Measurements from ENCODE around the gene EHD4. TPM values are rescaled to one million over a fixed set of nuclear protein-coding genes. Genes with fewer than 3 reads are reported as not detected.

EHD4 gene
- polyA plus RNA-seq, 2 of the 4 experiments (the other 2 are of a cell fraction), result 8.2 to 9.0 TPM

DNA sequence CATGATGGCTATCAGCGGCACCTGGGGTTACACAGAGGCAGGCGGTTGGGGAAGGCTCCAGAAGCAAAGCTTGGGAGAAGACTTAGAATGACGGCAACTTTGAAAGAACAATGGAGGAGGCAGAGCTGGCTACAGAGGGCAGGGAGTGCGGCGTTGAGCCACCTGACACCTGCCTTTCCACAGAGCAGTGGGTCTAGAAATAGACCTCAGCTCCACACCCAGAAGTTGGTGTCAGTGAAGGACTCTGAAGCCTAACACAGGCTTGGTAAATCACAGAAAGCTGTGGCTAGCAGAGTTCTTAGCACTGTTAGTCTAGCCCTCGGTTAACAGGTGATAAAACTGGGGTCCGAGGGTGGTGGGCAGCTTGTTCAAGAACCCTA is 23.1 kb upstream of the EHD4 start:
- Histone ChIP-seq H3K9me3 (no peaks in the 10 kb centered on the region), H3K4me3 (no peak overlapping the region), H3K4me2 (no peak overlapping the region), H3K4me1 (no peaks in the 10 kb centered on the region), H3K27ac (no peak overlapping the region)
- ATAC-seq, result no peak
- ChIA-PET CTCF (interaction anchor here (0.9 to 13.7 kb wide), 7 partner anchors 9 to 103 kb away, joined by 3 to 247 read pairs (median 4); no protein-coding TSS in a partner anchor), POLR2A (no interaction called here)
- no peak for DNase-seq (ENCODE audit: low read depth in 1 of 2, low spot score in 1 of 2)
- no peak for FAIRE-seq
- 90% methylated on average over 7 of the region's 7 CpGs for WGBS (ENCODE audit: missing lambda C conversion rate)
- TF ChIP-seq MAX (IDR thresholded peaks at IDR 0.05) (no peak), EP300 (IDR thresholded peaks at IDR 0.05) (no peak), CHD4 (IDR thresholded peaks at IDR 0.05; ENCODE audit: borderline replicate concordance) (no peak), MAFK (IDR thresholded peaks at IDR 0.05; ENCODE audit: partially characterized antibody) (no peak), POLR2AphosphoS2 (conservative IDR thresholded peaks at IDR 0.05; ENCODE audit: low read length) (no peak), RFX5 (IDR thresholded peaks at IDR 0.05) (no peak), ZSCAN20 (CRISPR knock-in tag; IDR thresholded peaks at IDR 0.05) (no peak), RNF2 (IDR thresholded peaks at IDR 0.05; ENCODE audit: borderline replicate concordance, low read depth) (no peak), HEYL (CRISPR knock-in tag; IDR thresholded peaks at IDR 0.05) (no peak), CBX2 (IDR thresholded peaks at IDR 0.05; ENCODE audit: borderline replicate concordance, low read depth) (no peak), TFCP2L1 (CRISPR knock-in tag; IDR thresholded peaks at IDR 0.05) (no peak), RCOR1 (IDR thresholded peaks at IDR 0.05; ENCODE audit: low read depth, low read length) (no peak), BHLHE40 (IDR thresholded peaks at IDR 0.05; ENCODE audit: low read depth, low read length) (no peak)
- TF ChIP-seq, protein P1, sequence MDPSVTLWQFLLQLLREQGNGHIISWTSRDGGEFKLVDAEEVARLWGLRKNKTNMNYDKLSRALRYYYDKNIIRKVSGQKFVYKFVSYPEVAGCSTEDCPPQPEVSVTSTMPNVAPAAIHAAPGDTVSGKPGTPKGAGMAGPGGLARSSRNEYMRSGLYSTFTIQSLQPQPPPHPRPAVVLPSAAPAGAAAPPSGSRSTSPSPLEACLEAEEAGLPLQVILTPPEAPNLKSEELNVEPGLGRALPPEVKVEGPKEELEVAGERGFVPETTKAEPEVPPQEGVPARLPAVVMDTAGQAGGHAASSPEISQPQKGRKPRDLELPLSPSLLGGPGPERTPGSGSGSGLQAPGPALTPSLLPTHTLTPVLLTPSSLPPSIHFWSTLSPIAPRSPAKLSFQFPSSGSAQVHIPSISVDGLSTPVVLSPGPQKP (IDR thresholded peaks at IDR 0.05; ENCODE audit: low read depth, low read length), result no peak

DNA sequence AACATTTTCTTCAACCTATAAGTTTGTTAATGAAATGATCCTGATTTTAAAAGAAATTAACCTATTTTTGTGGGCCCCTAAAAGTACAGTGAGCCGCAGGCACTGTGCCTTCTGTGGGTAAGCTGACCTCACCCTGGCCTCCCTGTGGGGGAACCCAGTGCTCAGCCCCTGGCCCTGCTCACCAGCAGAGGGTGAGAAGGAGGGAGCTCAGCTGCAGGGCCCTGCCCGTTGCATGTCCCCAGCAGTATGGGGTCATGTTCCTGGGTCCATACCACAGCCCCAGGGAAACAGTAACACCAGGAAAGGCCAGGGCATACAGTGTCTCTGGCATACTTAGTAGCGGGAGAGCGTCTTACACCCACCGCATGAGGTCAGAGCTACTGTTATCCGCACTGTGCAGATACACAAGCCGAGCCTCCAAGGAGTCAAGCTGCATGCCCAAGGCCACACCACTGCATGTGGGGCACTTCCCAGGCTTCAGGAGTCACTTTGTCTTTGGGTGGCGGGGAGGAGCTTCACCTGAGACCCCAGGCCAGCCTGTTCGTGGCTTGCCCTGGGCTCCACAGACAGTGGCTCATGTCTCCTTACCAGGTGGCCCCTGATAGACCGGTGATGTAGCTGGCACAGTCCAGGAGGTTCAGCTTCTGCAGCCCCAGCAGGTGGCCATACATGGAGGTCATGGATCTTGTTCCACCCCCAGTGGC is 22.6 kb upstream of the EHD4 start:
- ATAC-seq (no peak), DNase-seq (ENCODE audit: low read depth in 1 of 2, low spot score in 1 of 2) (no peak), FAIRE-seq (no peak)
- TF ChIP-seq HOXA7 (CRISPR knock-in tag; IDR thresholded peaks at IDR 0.05), result no peak
- TF ChIP-seq CHD2 (IDR thresholded peaks at IDR 0.05; ENCODE audit: low read length, partially characterized antibody), result no peak
- TF ChIP-seq RAD21 (conservative IDR thresholded peaks at IDR 0.05 in 1 of 2, IDR thresholded peaks at IDR 0.05 in 1 of 2), result no peak
- TF ChIP-seq, protein P2, sequence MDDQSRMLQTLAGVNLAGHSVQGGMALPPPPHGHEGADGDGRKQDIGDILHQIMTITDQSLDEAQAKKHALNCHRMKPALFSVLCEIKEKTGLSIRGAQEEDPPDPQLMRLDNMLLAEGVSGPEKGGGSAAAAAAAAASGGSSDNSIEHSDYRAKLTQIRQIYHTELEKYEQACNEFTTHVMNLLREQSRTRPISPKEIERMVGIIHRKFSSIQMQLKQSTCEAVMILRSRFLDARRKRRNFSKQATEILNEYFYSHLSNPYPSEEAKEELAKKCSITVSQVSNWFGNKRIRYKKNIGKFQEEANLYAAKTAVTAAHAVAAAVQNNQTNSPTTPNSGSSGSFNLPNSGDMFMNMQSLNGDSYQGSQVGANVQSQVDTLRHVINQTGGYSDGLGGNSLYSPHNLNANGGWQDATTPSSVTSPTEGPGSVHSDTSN (IDR thresholded peaks at IDR 0.05), result no peak
- TF ChIP-seq, protein P3, sequence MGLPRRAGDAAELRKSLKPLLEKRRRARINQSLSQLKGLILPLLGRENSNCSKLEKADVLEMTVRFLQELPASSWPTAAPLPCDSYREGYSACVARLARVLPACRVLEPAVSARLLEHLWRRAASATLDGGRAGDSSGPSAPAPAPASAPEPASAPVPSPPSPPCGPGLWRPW (IDR thresholded peaks at IDR 0.05), result no peak
- no peak for TF ChIP-seq REST (IDR thresholded peaks at IDR 0.05)
- no peak for TF ChIP-seq HEYL (CRISPR knock-in tag; IDR thresholded peaks at IDR 0.05)
- TF ChIP-seq MYC (IDR thresholded peaks at IDR 0.05; ENCODE audit: borderline replicate concordance, low read length), result no peak
- TF ChIP-seq RCOR1 (IDR thresholded peaks at IDR 0.05; ENCODE audit: low read depth, low read length), result no peak
- no peak for TF ChIP-seq ESRRA (IDR thresholded peaks at IDR 0.05; ENCODE audit: borderline replicate concordance, low read length)
- no peak for TF ChIP-seq RFX5 (IDR thresholded peaks at IDR 0.05)
- TF ChIP-seq JUNB (IDR thresholded peaks at IDR 0.05), result no peak
- ChIA-PET CTCF (interaction anchor here (0.9 to 13.7 kb wide), 8 partner anchors 10 to 104 kb away, joined by 3 to 247 read pairs (median 4); no protein-coding TSS in a partner anchor), POLR2A (no interaction called here)
- H3K4me3 ChIP-seq, result no peak overlapping the region
- H3K9me3 ChIP-seq, result no peaks in the 10 kb centered on the region
- no peaks in the 10 kb centered on the region for H3K4me1 ChIP-seq
- WGBS (ENCODE audit: missing lambda C conversion rate), result 73% methylated on average over 5 of the region's 10 CpGs
- H3K27ac ChIP-seq, result no peak overlapping the region
- no peak overlapping the region for H3K4me2 ChIP-seq

All from A549 (cell line).